GM23338 (cell line): ENCODE measurements around the gene EXOC2. TPM values are rescaled to one million over a fixed set of nuclear protein-coding genes. Genes with fewer than 3 reads are reported as not detected.

ENCODE experiments used
- ATAC-seq: fragments of 200-7000 bp; cut with Tn5 transposase; 3 replicates; pipeline ENCODE4 v1.9.1; 2020
- DNase-seq: peaks from one replicate; pipeline ENCODE4 v3.0.0-alpha.2; 2015; ENCODE audit warnings: low spot score
- H2AFZ ChIP-seq: fragments of 200-600 bp; sonication (generic); 2 replicates; pipeline ENCODE4 v1.8.0; 2016; ENCODE audit warnings: antibody characterized with exemption, mild to moderate bottlenecking, moderate library complexity
- H3F3A ChIP-seq: fragments of 200-600 bp; sonication (generic); replicated peaks from 2 replicates; pipeline ENCODE4 v1.8.0; 2017; ENCODE audit warnings: antibody characterized with exemption, mixed run types, low read depth
- H3K27ac ChIP-seq: fragments of 200-600 bp; sonication (generic); 2 replicates; pipeline ENCODE4 v1.6.1; 2016; ENCODE audit warnings: low read depth
- H3K27me3 ChIP-seq: fragments of 200-600 bp; sonication (generic); 2 replicates; pipeline ENCODE4 v1.8.0; 2016; ENCODE audit warnings: mild to moderate bottlenecking, mixed run types, moderate library complexity; ENCODE audit not compliant: insufficient read depth
- H3K36me3 ChIP-seq: fragments of 200-600 bp; sonication (generic); 2 replicates; pipeline ENCODE4 v1.8.0; 2016; ENCODE audit warnings: mild to moderate bottlenecking; ENCODE audit not compliant: insufficient read depth
- H3K4me1 ChIP-seq: fragments of 200-600 bp; sonication (generic); 2 replicates; pipeline ENCODE4 v1.8.0; 2016; ENCODE audit warnings: mild to moderate bottlenecking, moderate library complexity; ENCODE audit not compliant: insufficient read depth
- H3K4me2 ChIP-seq: fragments of 200-600 bp; sonication (generic); 2 replicates; pipeline ENCODE4 v1.7.1; 2017; ENCODE audit warnings: mixed run types
- H3K4me3 ChIP-seq: fragments of 200-600 bp; sonication (generic); 2 replicates; pipeline ENCODE4 v1.6.1; 2016; ENCODE audit warnings: mixed run types
- H3K79me2 ChIP-seq: fragments of 200-600 bp; sonication (generic); replicated peaks from 2 replicates; pipeline ENCODE4 v1.8.0; 2017; ENCODE audit warnings: mild to moderate bottlenecking; ENCODE audit not compliant: insufficient read depth
- H3K9me2 ChIP-seq: fragments of 200-600 bp; sonication (generic); 2 replicates; pipeline ENCODE4 v1.8.0; 2017; ENCODE audit not compliant: insufficient read depth
- H4K20me1 ChIP-seq: fragments of 200-600 bp; sonication (generic); replicated peaks from 2 replicates; pipeline ENCODE4 v1.8.0; 2017; ENCODE audit warnings: mild to moderate bottlenecking; ENCODE audit not compliant: insufficient read depth
- H3K27ac Mint-ChIP-seq: 2 replicates; pipeline ENCODE4 v1.8.0; 2020; ENCODE audit warnings: inconsistent platforms, mild to moderate bottlenecking, moderate library complexity, mixed read lengths
- H3K27me3 Mint-ChIP-seq: 3 replicates; pipeline ENCODE4 v1.8.0; 2022; ENCODE audit warnings: low read depth, mild to moderate bottlenecking, moderate library complexity, mixed read lengths, inconsistent platforms; ENCODE audit not compliant: insufficient read depth, poor library complexity
- H3K36me3 Mint-ChIP-seq: 3 replicates; pipeline ENCODE4 v1.8.0; 2021; ENCODE audit warnings: low read depth, mild to moderate bottlenecking, inconsistent platforms, moderate library complexity, mixed read lengths
- H3K4me1 Mint-ChIP-seq: 3 replicates; pipeline ENCODE4 v1.8.0; 2020; ENCODE audit warnings: mild to moderate bottlenecking, inconsistent platforms, mixed read lengths
- H3K4me3 Mint-ChIP-seq: 3 replicates; pipeline ENCODE4 v1.8.0; 2021; ENCODE audit warnings: moderate library complexity, mild to moderate bottlenecking, inconsistent platforms, mixed read lengths
- H3K9me3 Mint-ChIP-seq: 3 replicates; pipeline ENCODE4 v1.8.0; 2020; ENCODE audit warnings: moderate library complexity, mild to moderate bottlenecking, inconsistent platforms, mixed read lengths
- CREB1 ChIP-seq: fragments of 250-450 bp; sonication (Bioruptor Pico); IDR thresholded peaks from 2 replicates; pipeline ENCODE4 v1.5.0; 2020; ENCODE audit warnings: low read depth, mild to moderate bottlenecking, moderate library complexity
- CTCF ChIP-seq, 2 experiments: fragments of 200-600 bp in 1 of 2; sonication (generic) in 1 of 2; conservative IDR thresholded peaks; 2 replicates each; pipeline versions ENCODE4 v1.5.1 to v1.6.1; 2016 to 2017; ENCODE audit warnings: antibody characterized with exemption in 2 of 2, low read depth in 2 of 2, mild to moderate bottlenecking in 2 of 2, moderate library complexity in 1 of 2
- EZH2 ChIP-seq: fragments of 200-600 bp; sonication (generic); IDR thresholded peaks from one replicate; pipeline ENCODE4 v1.8.0; 2017; ENCODE audit warnings: antibody characterized with exemption, mild to moderate bottlenecking, low read depth; ENCODE audit not compliant: unreplicated experiment
- EZH2phosphoT487 ChIP-seq: fragments of 200-600 bp; sonication (generic); IDR thresholded peaks from one replicate; pipeline ENCODE4 v1.8.1; 2018; ENCODE audit warnings: antibody characterized with exemption; ENCODE audit not compliant: unreplicated experiment
- JUNB ChIP-seq: IDR thresholded peaks from one replicate; pipeline ENCODE4 v1.6.1; 2016; ENCODE audit warnings: antibody characterized with exemption; ENCODE audit not compliant: unreplicated experiment
- NANOG ChIP-seq: IDR thresholded peaks from 2 replicates; pipeline ENCODE4 v1.6.1; 2016; ENCODE audit warnings: antibody characterized with exemption, borderline replicate concordance
- POLR2AphosphoS5 ChIP-seq: IDR thresholded peaks from 2 replicates; pipeline ENCODE4 v1.6.1; 2016; ENCODE audit warnings: antibody characterized with exemption, low read depth
- REST ChIP-seq: IDR thresholded peaks from one replicate; pipeline ENCODE4 v1.6.1; 2018; ENCODE audit warnings: antibody characterized with exemption; ENCODE audit not compliant: unreplicated experiment
- STAT1 ChIP-seq: IDR thresholded peaks from one replicate; pipeline ENCODE4 v1.6.1; 2016; ENCODE audit warnings: antibody characterized with exemption; ENCODE audit not compliant: unreplicated experiment
- ZNF114 ChIP-seq: fragments of 250-450 bp; sonication (Bioruptor Pico); IDR thresholded peaks from 2 replicates; pipeline ENCODE4 v1.5.0; 2020; ENCODE audit warnings: mild to moderate bottlenecking, moderate library complexity
- ZNF331 ChIP-seq: fragments of 250-450 bp; sonication (Bioruptor Pico); IDR thresholded peaks from 2 replicates; pipeline ENCODE4 v1.5.0; 2020; ENCODE audit warnings: low read depth, mild to moderate bottlenecking, moderate library complexity
- ZNF462 ChIP-seq: fragments of 250-450 bp; sonication (Bioruptor Pico); IDR thresholded peaks from 2 replicates; pipeline ENCODE4 v1.5.0; 2020; ENCODE audit warnings: mild to moderate bottlenecking, moderate library complexity
- polyA plus RNA-seq: library from polyadenylated mRNA; unstranded; fragments of >200 nt; fragmentation: Nextera tagmentation; extraction: Ambion mirVana; gene quantifications from 2 replicates; pipeline ENCODE4 v1.2.1, GENCODE V29; 2016
- total RNA-seq: library from RNA; depleted of rRNA; stranded (reverse); fragments of >200 nt; shearing (Covaris generic); gene quantifications from 2 replicates; pipeline ENCODE4 v1.2.3, GENCODE V29; 2014
- TF ChIP-seq, protein P1 (sequence below): IDR thresholded peaks from 2 replicates; pipeline ENCODE4 v1.6.1; 2016; ENCODE audit warnings: antibody characterized with exemption

EXOC2 gene
- total and polyA plus RNA-seq, 2 experiments from 2014 or later, result 28.7 to 93.6 TPM

DNA sequence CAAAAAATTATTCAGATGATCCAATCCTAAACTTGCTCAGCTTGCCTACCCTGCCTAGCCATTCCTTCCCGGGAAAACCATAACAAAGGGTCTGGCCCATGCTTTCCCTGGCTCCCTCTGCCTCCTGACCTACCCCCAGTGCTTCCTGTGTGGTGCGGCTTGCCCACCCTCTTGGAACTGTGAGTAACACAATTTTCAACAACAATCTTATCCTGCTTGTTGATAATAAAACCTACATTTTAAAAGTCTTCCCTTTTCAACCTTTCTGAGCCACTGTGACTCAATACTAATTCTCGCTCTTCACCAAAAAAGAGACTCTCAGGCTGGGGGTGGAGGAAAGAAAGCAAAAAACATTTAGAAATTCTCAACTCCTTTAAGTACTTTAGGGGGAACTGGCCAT lies 18.0 kb downstream of the EXOC2 start:
- Histone ChIP-seq H4K20me1 (no peaks in the 10 kb centered on the region), H3K27ac (peak overlapping the region; percentile 72; the same call in 1 of the 2 replicates), H3K27me3 (no peaks in the 10 kb centered on the region), H3K9me2 (0 out of 2 replicates have a peak, but pooled peaks cover 6% of the 10 kb centered on the region), H3K4me1 (peaks cover 43% of the 10 kb centered on the region), H2AFZ (no peak overlapping the region), H3F3A (no peaks in the 10 kb centered on the region), H3K36me3 (no peaks in the 10 kb centered on the region), H3K4me2 (peak overlapping the region; percentile 15; the same call in 1 of the 2 replicates), H3K79me2 (peaks cover 84% of the 10 kb centered on the region), H3K4me3 (no peak overlapping the region)
- ATAC-seq (peak; percentile 92), DNase-seq (peak; percentile 63)
- Mint-ChIP-seq H3K27me3 (peaks cover 9% of the 10 kb centered on the region), H3K4me1 (peaks cover 31% of the 10 kb centered on the region), H3K9me3 (peaks cover 17% of the 10 kb centered on the region), H3K4me3 (no peak overlapping the region; the same call in 2 of the 3 replicates), H3K27ac (peak overlapping the region; percentile 91), H3K36me3 (peaks cover 35% of the 10 kb centered on the region)
- TF ChIP-seq POLR2AphosphoS5, result no peak
- TF ChIP-seq CREB1 (CRISPR knock-in tag), result no peak
- no peak for TF ChIP-seq REST
- no peak for TF ChIP-seq ZNF331 (CRISPR knock-in tag)
- no peak for TF ChIP-seq EZH2
- no peak for TF ChIP-seq NANOG
- no peak for TF ChIP-seq ZNF114 (CRISPR knock-in tag)
- TF ChIP-seq JUNB, result no peak
- no peak for TF ChIP-seq CTCF (conservative IDR thresholded peaks at IDR 0.05; ENCODE audit: low read depth in 2 of 2)
- TF ChIP-seq, protein P1, sequence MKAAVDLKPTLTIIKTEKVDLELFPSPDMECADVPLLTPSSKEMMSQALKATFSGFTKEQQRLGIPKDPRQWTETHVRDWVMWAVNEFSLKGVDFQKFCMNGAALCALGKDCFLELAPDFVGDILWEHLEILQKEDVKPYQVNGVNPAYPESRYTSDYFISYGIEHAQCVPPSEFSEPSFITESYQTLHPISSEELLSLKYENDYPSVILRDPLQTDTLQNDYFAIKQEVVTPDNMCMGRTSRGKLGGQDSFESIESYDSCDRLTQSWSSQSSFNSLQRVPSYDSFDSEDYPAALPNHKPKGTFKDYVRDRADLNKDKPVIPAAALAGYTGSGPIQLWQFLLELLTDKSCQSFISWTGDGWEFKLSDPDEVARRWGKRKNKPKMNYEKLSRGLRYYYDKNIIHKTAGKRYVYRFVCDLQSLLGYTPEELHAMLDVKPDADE, result no peak
- TF ChIP-seq ZNF462 (CRISPR knock-in tag), result no peak
- TF ChIP-seq EZH2phosphoT487, result no peak
- TF ChIP-seq STAT1, result no peak
